GM18909 (cell line): Measurements from ENCODE around the gene CAV1.

ENCODE experiments used
- ATAC-seq: cut with Tn5 transposase; IDR thresholded peaks from one replicate; pipeline ENCODE4 v1.9.1; 2021; ENCODE audit warnings: mild to moderate bottlenecking; ENCODE audit not compliant: unreplicated experiment, poor library complexity

CAV1 gene

GRCh38 chr7:116597384-116597783 lies 72.5 kb downstream of the CAV1 start:
- no peak for ATAC-seq

- no peak for ATAC-seq
Observed at GRCh38 chr7:116598278-116598677, 73.4 kb downstream of the CAV1 start.

GRCh38 chr7:116598861-116599260 lies 74.0 kb downstream of the CAV1 start:
- no peak for ATAC-seq

- ATAC-seq: peak; percentile 72
Observed at GRCh38 chr7:116601426-116601825, 76.6 kb downstream of the CAV1 start.

- no peak for ATAC-seq
Observed at GRCh38 chr7:116607299-116607698, 82.5 kb downstream of the CAV1 start.

GRCh38 chr7:116610210-116610609 lies 85.4 kb downstream of the CAV1 start:
- no peak for ATAC-seq

- ATAC-seq: no peak
Observed at GRCh38 chr7:116610721-116611120, 85.9 kb downstream of the CAV1 start.
